Measurements from ENCODE around the gene ABTB2.

DNA sequence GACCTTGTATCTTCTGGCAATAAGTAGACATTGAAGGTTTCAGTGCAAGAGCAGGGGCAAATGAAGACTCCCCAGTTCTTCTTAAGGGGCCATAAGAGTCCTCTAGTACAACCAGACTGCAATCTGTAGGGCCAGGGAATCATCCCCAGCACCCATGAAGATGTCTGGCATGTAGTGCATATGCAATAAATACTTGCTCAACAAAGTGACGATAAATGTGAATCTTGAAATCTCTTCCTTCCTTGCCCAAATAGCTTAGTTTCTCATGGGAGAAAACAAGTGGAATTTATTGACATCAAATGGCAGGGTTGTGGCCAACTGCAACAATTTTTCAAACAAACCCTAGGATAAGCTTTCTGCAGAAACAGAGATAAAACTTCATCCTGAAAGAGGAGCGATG is 107.6 kb downstream of the ABTB2 start:
- TF ChIP-seq, protein P1, sequence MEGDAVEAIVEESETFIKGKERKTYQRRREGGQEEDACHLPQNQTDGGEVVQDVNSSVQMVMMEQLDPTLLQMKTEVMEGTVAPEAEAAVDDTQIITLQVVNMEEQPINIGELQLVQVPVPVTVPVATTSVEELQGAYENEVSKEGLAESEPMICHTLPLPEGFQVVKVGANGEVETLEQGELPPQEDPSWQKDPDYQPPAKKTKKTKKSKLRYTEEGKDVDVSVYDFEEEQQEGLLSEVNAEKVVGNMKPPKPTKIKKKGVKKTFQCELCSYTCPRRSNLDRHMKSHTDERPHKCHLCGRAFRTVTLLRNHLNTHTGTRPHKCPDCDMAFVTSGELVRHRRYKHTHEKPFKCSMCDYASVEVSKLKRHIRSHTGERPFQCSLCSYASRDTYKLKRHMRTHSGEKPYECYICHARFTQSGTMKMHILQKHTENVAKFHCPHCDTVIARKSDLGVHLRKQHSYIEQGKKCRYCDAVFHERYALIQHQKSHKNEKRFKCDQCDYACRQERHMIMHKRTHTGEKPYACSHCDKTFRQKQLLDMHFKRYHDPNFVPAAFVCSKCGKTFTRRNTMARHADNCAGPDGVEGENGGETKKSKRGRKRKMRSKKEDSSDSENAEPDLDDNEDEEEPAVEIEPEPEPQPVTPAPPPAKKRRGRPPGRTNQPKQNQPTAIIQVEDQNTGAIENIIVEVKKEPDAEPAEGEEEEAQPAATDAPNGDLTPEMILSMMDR (conservative IDR thresholded peaks at IDR 0.05 in 1 of 2, IDR thresholded peaks at IDR 0.05 in 1 of 2; ENCODE audit: low read depth in 1 of 2, low read length in 2 of 2), result no peak
- no peak for TF ChIP-seq EZH2 (IDR thresholded peaks at IDR 0.05; ENCODE audit: low read length, missing control alignments)
